Nephron (organoid): ENCODE data around the gene APLP2.

ENCODE experiments used
- H3K27ac Mint-ChIP-seq, 3 experiments: 2 replicates each; pipeline ENCODE4 v1.8.0; 2020; ENCODE audit warnings: mixed read lengths in 3 of 3, mild to moderate bottlenecking in 2 of 3, moderate library complexity in 1 of 3
- H3K27me3 Mint-ChIP-seq: 2 replicates; pipeline ENCODE4 v1.8.0; 2021; ENCODE audit warnings: low read depth, mild to moderate bottlenecking, moderate library complexity, mixed read lengths
- H3K36me3 Mint-ChIP-seq: 2 replicates; pipeline ENCODE4 v1.8.0; 2020; ENCODE audit warnings: low read depth, mixed read lengths
- H3K4me1 Mint-ChIP-seq: 2 replicates; pipeline ENCODE4 v1.8.0; 2020; ENCODE audit warnings: mixed read lengths
- H3K4me3 Mint-ChIP-seq, 3 experiments: 2 replicates each; pipeline ENCODE4 v1.8.0; 2020; ENCODE audit warnings: mild to moderate bottlenecking in 3 of 3, mixed read lengths in 3 of 3, moderate library complexity in 2 of 3
- H3K9me3 Mint-ChIP-seq: 2 replicates; pipeline ENCODE4 v1.8.0; 2020; ENCODE audit warnings: mixed read lengths
- TF ChIP-seq, protein P1 (sequence below), 3 experiments: fragments of 200-600 bp; sonication (generic); IDR thresholded peaks; one replicate each; pipeline ENCODE4 v1.5.0; 2021; ENCODE audit warnings: antibody characterized with exemption in 3 of 3; ENCODE audit not compliant: unreplicated experiment in 3 of 3

The APLP2 gene

DNA sequence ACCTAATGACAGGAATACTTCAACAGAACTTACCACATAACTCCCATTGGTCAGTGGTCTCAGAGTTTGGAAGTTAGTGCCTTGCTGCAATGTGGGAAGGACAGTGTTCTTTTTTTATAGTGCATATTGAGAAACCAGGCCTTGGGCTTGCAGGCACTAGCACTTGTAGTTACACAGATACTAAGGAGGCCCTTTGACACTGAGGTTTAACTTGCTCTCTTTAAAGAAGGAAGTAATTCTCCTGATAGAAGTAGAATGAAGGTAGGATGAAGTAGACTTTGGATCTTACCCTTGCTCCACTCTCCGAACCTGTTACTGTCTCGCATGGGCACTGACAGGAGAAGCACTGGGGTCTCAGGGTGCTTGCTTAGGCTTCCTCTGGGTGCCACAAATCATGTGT, 58.9 kb downstream of the APLP2 start:
- Mint-ChIP-seq H3K4me1 (peaks cover 11% of the 10 kb centered on the region), H3K9me3 (no peaks in the 10 kb centered on the region), H3K36me3 (peaks cover 78% of the 10 kb centered on the region), H3K27me3 (no peaks in the 10 kb centered on the region), H3K27ac (no peak overlapping the region), H3K4me3 (no peak overlapping the region)
- TF ChIP-seq, protein P1, sequence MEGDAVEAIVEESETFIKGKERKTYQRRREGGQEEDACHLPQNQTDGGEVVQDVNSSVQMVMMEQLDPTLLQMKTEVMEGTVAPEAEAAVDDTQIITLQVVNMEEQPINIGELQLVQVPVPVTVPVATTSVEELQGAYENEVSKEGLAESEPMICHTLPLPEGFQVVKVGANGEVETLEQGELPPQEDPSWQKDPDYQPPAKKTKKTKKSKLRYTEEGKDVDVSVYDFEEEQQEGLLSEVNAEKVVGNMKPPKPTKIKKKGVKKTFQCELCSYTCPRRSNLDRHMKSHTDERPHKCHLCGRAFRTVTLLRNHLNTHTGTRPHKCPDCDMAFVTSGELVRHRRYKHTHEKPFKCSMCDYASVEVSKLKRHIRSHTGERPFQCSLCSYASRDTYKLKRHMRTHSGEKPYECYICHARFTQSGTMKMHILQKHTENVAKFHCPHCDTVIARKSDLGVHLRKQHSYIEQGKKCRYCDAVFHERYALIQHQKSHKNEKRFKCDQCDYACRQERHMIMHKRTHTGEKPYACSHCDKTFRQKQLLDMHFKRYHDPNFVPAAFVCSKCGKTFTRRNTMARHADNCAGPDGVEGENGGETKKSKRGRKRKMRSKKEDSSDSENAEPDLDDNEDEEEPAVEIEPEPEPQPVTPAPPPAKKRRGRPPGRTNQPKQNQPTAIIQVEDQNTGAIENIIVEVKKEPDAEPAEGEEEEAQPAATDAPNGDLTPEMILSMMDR (IDR thresholded peaks at IDR 0.05; ENCODE audit: unreplicated experiment in 3 of 3), result no peak

DNA sequence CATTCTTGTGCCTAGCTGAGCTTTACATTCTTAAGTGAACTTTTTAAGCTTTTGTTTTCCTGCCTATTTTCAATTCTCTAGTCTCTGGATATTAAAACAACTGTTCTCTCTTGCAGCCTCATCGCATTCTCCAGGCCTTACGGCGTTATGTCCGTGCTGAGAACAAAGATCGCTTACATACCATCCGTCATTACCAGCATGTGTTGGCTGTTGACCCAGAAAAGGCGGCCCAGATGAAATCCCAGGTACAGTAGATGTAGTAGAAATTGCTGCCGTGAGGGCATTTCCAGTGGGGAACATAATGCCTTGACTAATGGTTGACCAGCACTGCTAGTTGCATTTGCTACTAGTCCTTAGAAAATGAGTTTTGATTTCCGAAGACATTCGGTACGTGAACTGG, 60.2 kb downstream of the APLP2 start:
- peaks cover 78% of the 10 kb centered on the region for H3K36me3 Mint-ChIP-seq
- H3K4me3 Mint-ChIP-seq, result no peak overlapping the region
- H3K9me3 Mint-ChIP-seq, result no peaks in the 10 kb centered on the region
- no peaks in the 10 kb centered on the region for H3K4me1 Mint-ChIP-seq
- TF ChIP-seq, protein P1 (IDR thresholded peaks at IDR 0.05; ENCODE audit: unreplicated experiment in 3 of 3), result no peak
- no peaks in the 10 kb centered on the region for H3K27me3 Mint-ChIP-seq
- no peak overlapping the region for H3K27ac Mint-ChIP-seq

DNA sequence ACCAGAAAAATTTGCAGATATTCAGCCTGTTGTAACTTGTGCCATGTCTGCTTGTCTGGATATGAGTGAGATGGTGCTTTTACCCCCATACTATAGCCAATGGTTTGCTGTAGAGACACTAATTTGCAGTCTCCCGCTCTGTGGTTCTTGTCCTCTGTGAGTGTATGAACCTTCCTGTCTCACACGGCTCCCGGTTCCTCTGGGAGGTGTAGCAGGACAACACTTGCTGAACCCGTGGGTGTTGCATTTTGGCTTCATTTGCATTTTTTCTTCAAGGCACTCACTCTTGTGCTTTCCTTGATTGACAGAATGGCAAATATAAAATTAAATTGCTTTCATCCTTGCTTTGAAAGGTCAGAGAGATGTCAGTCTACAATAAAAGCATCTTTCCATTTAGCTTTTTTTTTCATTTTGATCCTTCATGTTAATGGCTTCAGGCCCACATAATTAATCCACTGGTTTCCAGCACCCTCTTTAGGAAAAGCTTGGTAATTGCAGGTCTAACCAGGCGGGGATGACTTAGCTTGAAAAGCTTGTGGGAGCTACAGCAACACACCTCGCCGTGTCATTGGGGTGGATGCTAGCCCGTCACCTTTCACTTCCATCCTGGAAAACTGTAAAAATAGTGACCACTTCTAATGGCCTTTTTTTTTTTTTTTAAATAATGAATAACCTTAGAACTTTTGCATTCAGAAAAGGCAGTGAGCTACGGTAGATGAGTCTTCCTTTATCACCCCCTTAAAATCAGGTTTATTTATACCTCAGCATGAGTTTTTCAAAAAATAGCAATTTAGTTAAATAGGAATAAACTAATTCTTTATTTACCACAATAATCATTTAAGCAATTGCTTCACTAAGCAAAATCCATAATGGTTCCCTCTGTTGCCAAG, 62.5 kb downstream of the APLP2 start:
- TF ChIP-seq, protein P1 (IDR thresholded peaks at IDR 0.05; ENCODE audit: unreplicated experiment in 3 of 3), result peak; percentile 79 to 87 (median 81)
- Mint-ChIP-seq H3K36me3 (peaks cover 87% of the 10 kb centered on the region), H3K4me1 (no peaks in the 10 kb centered on the region), H3K27me3 (no peaks in the 10 kb centered on the region), H3K27ac (peak overlapping the region in 1 of 3 experiments; percentile 19), H3K4me3 (no peak overlapping the region), H3K9me3 (no peaks in the 10 kb centered on the region)

DNA sequence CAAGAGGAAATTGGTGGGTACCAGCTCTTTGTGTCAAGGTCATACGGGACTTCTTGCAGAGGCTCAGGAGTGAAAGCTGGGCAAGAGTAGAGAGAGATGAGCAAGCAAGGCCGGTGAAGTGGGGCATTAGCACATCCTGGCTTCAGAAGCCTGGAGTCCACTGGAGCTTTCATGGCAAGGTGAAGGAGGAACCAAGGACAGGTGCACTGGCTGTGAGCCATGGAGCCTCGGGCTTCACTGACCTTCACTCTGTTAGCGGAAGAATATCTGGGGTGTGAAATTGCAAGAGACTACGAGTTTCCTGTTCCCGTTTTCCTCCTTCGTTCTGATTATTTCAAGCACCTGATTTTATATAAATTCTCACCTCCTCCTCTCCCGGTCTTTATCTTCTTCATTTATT, 64.0 kb downstream of the APLP2 start:
- H3K36me3 Mint-ChIP-seq, result peaks cover 91% of the 10 kb centered on the region
- no peaks in the 10 kb centered on the region for H3K4me1 Mint-ChIP-seq
- no peak overlapping the region for H3K27ac Mint-ChIP-seq
- no peak overlapping the region for H3K4me3 Mint-ChIP-seq
- TF ChIP-seq, protein P1 (IDR thresholded peaks at IDR 0.05; ENCODE audit: unreplicated experiment in 3 of 3), result no peak
- no peaks in the 10 kb centered on the region for H3K27me3 Mint-ChIP-seq
- H3K9me3 Mint-ChIP-seq, result no peaks in the 10 kb centered on the region

DNA sequence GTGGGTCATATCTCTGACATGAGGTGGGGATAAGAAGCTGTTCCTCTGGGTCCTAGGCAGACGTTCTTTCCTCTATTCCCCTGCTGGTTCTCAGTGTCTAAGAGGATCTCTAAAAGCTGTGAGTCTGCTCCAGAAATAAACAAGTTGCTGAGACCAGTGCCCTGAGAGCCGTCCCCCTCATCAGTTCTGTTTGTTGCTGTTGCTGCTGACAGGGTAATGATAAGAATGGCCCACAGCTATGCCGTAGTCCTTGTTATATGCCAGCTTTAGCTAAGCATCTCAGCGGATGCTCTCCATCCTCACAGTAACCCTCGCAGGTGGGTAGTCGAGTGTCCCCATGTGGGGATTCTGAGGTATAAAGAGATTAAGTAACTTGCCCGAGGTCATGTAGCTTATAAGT, 66.4 kb downstream of the APLP2 start:
- peaks cover 93% of the 10 kb centered on the region for H3K36me3 Mint-ChIP-seq
- H3K27ac Mint-ChIP-seq, result no peak overlapping the region
- H3K27me3 Mint-ChIP-seq, result no peaks in the 10 kb centered on the region
- TF ChIP-seq, protein P1 (IDR thresholded peaks at IDR 0.05; ENCODE audit: unreplicated experiment in 3 of 3), result no peak
- no peaks in the 10 kb centered on the region for H3K9me3 Mint-ChIP-seq
- no peak overlapping the region for H3K4me3 Mint-ChIP-seq
- no peaks in the 10 kb centered on the region for H3K4me1 Mint-ChIP-seq

DNA sequence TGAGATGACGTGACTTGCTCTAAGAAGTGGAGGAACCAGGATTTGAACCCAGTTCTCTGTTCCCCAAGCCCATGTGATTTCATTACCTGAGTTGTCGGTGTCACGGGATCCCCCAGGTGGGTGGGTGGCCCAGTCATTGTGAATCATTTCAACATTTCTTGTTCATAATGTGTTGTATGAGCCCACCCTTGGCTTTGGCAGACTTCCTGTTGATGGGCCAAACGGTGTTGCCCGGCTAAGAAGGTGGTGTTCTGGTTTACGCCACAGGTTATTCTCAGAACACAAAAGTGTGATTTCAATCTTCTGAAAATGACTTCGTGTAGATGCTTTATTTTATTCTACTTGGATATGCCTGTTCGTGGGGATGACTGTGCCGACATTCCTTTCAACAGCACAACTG, 68.3 kb downstream of the APLP2 start:
- H3K4me1 Mint-ChIP-seq, result no peaks in the 10 kb centered on the region
- H3K9me3 Mint-ChIP-seq, result no peaks in the 10 kb centered on the region
- no peak overlapping the region for H3K27ac Mint-ChIP-seq
- no peaks in the 10 kb centered on the region for H3K27me3 Mint-ChIP-seq
- TF ChIP-seq, protein P1 (IDR thresholded peaks at IDR 0.05; ENCODE audit: unreplicated experiment in 3 of 3), result no peak
- peaks cover 81% of the 10 kb centered on the region for H3K36me3 Mint-ChIP-seq
- no peak overlapping the region for H3K4me3 Mint-ChIP-seq
